ENCODE data around the gene PLCXD1.

DNA sequence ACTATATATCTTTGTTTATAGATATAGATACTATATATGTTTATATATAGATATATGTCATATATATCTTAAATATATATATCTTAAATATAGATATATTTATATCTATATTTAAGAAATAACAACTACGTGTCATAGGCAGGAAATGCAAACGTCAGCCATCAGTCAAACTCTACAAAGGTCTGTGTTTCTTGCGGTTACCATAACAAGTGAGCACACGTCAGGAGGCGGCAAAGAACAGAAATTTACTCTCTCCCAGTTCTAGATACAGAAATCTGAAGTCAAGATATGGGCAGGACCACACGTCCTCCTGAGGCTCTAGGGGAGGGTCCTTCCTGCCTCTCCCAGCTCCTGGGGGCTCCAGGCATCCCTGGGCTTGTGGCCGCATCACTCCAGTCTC lies 6.5 kb downstream of the PLCXD1 start:
- TF ChIP-seq POLR2AphosphoS5 (IDR thresholded peaks at IDR 0.05) (no peak), EP300 (IDR thresholded peaks at IDR 0.05) (no peak)
